Measurements from ENCODE around the gene FAM163B. TPM values are rescaled to one million over a fixed set of nuclear protein-coding genes. Genes with fewer than 3 reads are reported as not detected.
A peak's percentile ranks its signal among the peaks of the same experiment; 100 is the strongest.

FAM163B gene
- total RNA-seq, 1 donor: not detected

GRCh38 chr9:133576031-133576874 lies 32.9 kb downstream of the FAM163B start:
- TF ChIP-seq CTCF (IDR thresholded peaks at IDR 0.05; ENCODE audit: insufficient read depth, low read length): no peak
- DNase-seq (ENCODE audit: low read depth): no peak
- no peak overlapping the region for H3K4me3 ChIP-seq (ENCODE audit: low read depth, low read length)

GRCh38 chr9:133575186-133576030 lies 33.8 kb downstream of the FAM163B start:
- DNase-seq (ENCODE audit: low read depth): no peak
- no peak for TF ChIP-seq CTCF (IDR thresholded peaks at IDR 0.05; ENCODE audit: insufficient read depth, low read length)
- H3K4me3 ChIP-seq (ENCODE audit: low read depth, low read length): no peak overlapping the region

GRCh38 chr9:133574771-133575170 lies 34.4 kb downstream of the FAM163B start:
- H3K4me3 ChIP-seq (ENCODE audit: low read depth, low read length): no peak overlapping the region
- DNase-seq (ENCODE audit: low read depth): no peak
- no peak for TF ChIP-seq CTCF (IDR thresholded peaks at IDR 0.05; ENCODE audit: insufficient read depth, low read length)

- no peak for TF ChIP-seq CTCF (IDR thresholded peaks at IDR 0.05; ENCODE audit: insufficient read depth, low read length)
- no peak overlapping the region for H3K4me3 ChIP-seq (ENCODE audit: low read depth, low read length)
- no peak for DNase-seq (ENCODE audit: low read depth)
These were observed 35.2 kb downstream of the FAM163B start for GRCh38 chr9:133573791-133574515.

GRCh38 chr9:133572821-133573361 lies 36.3 kb downstream of the FAM163B start:
- no peak overlapping the region for H3K4me3 ChIP-seq (ENCODE audit: low read depth, low read length)
- no peak for TF ChIP-seq CTCF (IDR thresholded peaks at IDR 0.05; ENCODE audit: insufficient read depth, low read length)
- peak; percentile 25 for DNase-seq (ENCODE audit: low read depth)

GRCh38 chr9:133571896-133572595 lies 37.1 kb downstream of the FAM163B start:
- no peak for DNase-seq (ENCODE audit: low read depth)
- no peak for TF ChIP-seq CTCF (IDR thresholded peaks at IDR 0.05; ENCODE audit: insufficient read depth, low read length)
- no peak overlapping the region for H3K4me3 ChIP-seq (ENCODE audit: low read depth, low read length)

All from fibroblast of the aortic adventitia (primary cell).